Stimulated activated CD4-positive, alpha-beta T cell treated with anti-CD3 and anti-CD28 coated beads, Interleukin-15, amount 100 ng/mL, for 24 hours (primary cell): ENCODE data around the gene FBXO40.
A peak's percentile ranks its signal among the peaks of the same experiment; 100 is the strongest.
"Not testable (repeated sequence)": the region's sequence is repeated elsewhere in the genome, so short reads cannot be mapped to it uniquely, and the experiment has no call there.

ENCODE experiments used
- DNase-seq: peaks from one replicate; pipeline ENCODE4 v3.0.0-alpha.2; 2020

Gene FBXO40

GRCh38 chr3:121592856-121593702, at the start of gene FBXO40:
Gene FBXO40 (plus strand): TSS chr3:121593379. CDS start chr3:121620576, 27,197 bp downstream.
- DNase-seq, result no peak

GRCh38 chr3:121545049-121545573, 48.1 kb upstream of the FBXO40 start:
- peak; percentile 27 for DNase-seq

- DNase-seq, result peak; percentile 91
Observed at GRCh38 chr3:121545574-121546455, 47.4 kb upstream of the FBXO40 start, which contains the start of gene POLQ. Gene POLQ (minus strand): TSS chr3:121545988. CDS start chr3:121545877, 111 bp downstream.

GRCh38 chr3:121552379-121552778, 40.8 kb upstream of the FBXO40 start:
- DNase-seq, result no peak

- no peak for DNase-seq
Observed at GRCh38 chr3:121552797-121553196, 40.4 kb upstream of the FBXO40 start.

GRCh38 chr3:121557426-121557934, 35.7 kb upstream of the FBXO40 start:
- DNase-seq, result no peak

GRCh38 chr3:121562148-121562547, 31.0 kb upstream of the FBXO40 start:
- no peak for DNase-seq

- no peak for DNase-seq
Observed at GRCh38 chr3:121566773-121567172, 26.4 kb upstream of the FBXO40 start.

- no peak for DNase-seq
Observed at GRCh38 chr3:121567649-121568048, 25.5 kb upstream of the FBXO40 start, which contains the start of gene ARGFX. Gene ARGFX (plus strand): TSS chr3:121567949. CDS start chr3:121570714, 2,765 bp downstream.

GRCh38 chr3:121574449-121574848, 18.7 kb upstream of the FBXO40 start:
- no peak for DNase-seq

GRCh38 chr3:121581691-121582090, 11.5 kb upstream of the FBXO40 start:
- DNase-seq, result no peak

GRCh38 chr3:121584418-121584817, 8.8 kb upstream of the FBXO40 start:
- no peak for DNase-seq

- DNase-seq, result not testable (repeated sequence)
Observed at GRCh38 chr3:121593806-121594205, 627 bp downstream of the FBXO40 start.

GRCh38 chr3:121594850-121595249, 1.7 kb downstream of the FBXO40 start:
- DNase-seq, result no peak

- no peak for DNase-seq
Observed at GRCh38 chr3:121595765-121596406, 2.7 kb downstream of the FBXO40 start.

GRCh38 chr3:121598564-121598963, 5.4 kb downstream of the FBXO40 start:
- no peak for DNase-seq

GRCh38 chr3:121599900-121600299, 6.7 kb downstream of the FBXO40 start:
- DNase-seq, result not testable (repeated sequence)

- DNase-seq, result no peak
Observed at GRCh38 chr3:121601212-121601812, 8.1 kb downstream of the FBXO40 start.

- DNase-seq, result no peak
Observed at GRCh38 chr3:121604759-121605158, 11.6 kb downstream of the FBXO40 start.

- no peak for DNase-seq
Observed at GRCh38 chr3:121606106-121606505, 12.9 kb downstream of the FBXO40 start.

GRCh38 chr3:121619691-121620090, 26.5 kb downstream of the FBXO40 start:
- DNase-seq, result no peak

- DNase-seq, result no peak
Observed at GRCh38 chr3:121621491-121621890, 28.3 kb downstream of the FBXO40 start.
